GM12878 (cell line): ENCODE results near the gene HTR6. TPM values are rescaled to one million over a fixed set of nuclear protein-coding genes. Genes with fewer than 3 reads are reported as not detected.

ENCODE experiments used
- ATAC-seq: fragments of 200-7000 bp; cut with Tn5 transposase; 3 replicates; pipeline ENCODE4 v1.9.1; 2020; ENCODE audit warnings: mild to moderate bottlenecking, moderate library complexity
- BruUV-seq: library from RNA; stranded (reverse); fragments of 400-500 nt; replicated peaks from 2 replicates; lab custom pipeline; 2021; lab: Mats Ljungman, UMichigan
- CTCF ChIA-PET: fragments of 300-600 bp; sonication (Branson Sonifier 250); formaldehyde crosslinking; extraction: SDS; loops from one replicate; lab custom pipeline; 2021; ENCODE audit warnings: inconsistent platforms; lab: Yijun Ruan, JAX
- POLR2A ChIA-PET: fragments of 350-600 bp; formaldehyde crosslinking; extraction: SDS; loops from one replicate; lab custom pipeline; 2021; ENCODE audit warnings: inconsistent platforms; lab: Charles Lee
- RAD21 ChIA-PET: fragments of 300-600 bp; sonication (Branson Sonifier 250); formaldehyde crosslinking; loops from one replicate; lab custom pipeline; 2023; ENCODE audit warnings: antibody characterized with exemption; ENCODE audit not compliant: unreplicated experiment; lab: Charles Lee
- SMC1A ChIA-PET: fragments of 300-600 bp; sonication (Branson Sonifier 250); formaldehyde crosslinking; loops from one replicate; lab custom pipeline; 2023; ENCODE audit not compliant: unreplicated experiment, uncharacterized antibody; lab: Charles Lee
- DNase-seq: peaks from one replicate; pipeline ENCODE4 v3.0.0-alpha.2; 2011; ENCODE audit warnings: low read depth, low spot score
- FAIRE-seq: peaks from 3 replicates; lab custom pipeline; 2011; peaks lifted over from hg19 to GRCh38; lab: Jason Lieb, UNC
- H2AFZ ChIP-seq: 2 replicates; pipeline ENCODE4 v1.6.0; 2011; ENCODE audit warnings: low read depth, low read length, control low read depth; ENCODE audit not compliant: control insufficient read depth
- H3K27ac ChIP-seq: 2 replicates; pipeline ENCODE4 v1.5.1; 2011; ENCODE audit warnings: control low read depth; ENCODE audit not compliant: control insufficient read depth, insufficient read depth
- H3K27me3 ChIP-seq, 2 experiments: replicated peaks in 1 of 2; 2 replicates each; pipeline versions ENCODE4 v1.6.0 to v1.6.1; 2011; ENCODE audit warnings: low read length in 1 of 2; ENCODE audit not compliant: control insufficient read depth in 2 of 2, insufficient read depth in 2 of 2
- H3K36me3 ChIP-seq, 2 experiments: 2 replicates each; pipeline ENCODE4 v1.5.1; 2011; ENCODE audit warnings: low read length in 1 of 2; ENCODE audit not compliant: control insufficient read depth in 2 of 2, insufficient read depth in 2 of 2
- H3K4me1 ChIP-seq: 2 replicates; pipeline ENCODE4 v1.6.1; 2011; ENCODE audit warnings: mild to moderate bottlenecking, low read length, moderate library complexity, mixed read lengths; ENCODE audit not compliant: control insufficient read depth, insufficient read depth
- H3K4me2 ChIP-seq: 2 replicates; pipeline ENCODE4 v1.6.0; 2011; ENCODE audit warnings: control low read depth; ENCODE audit not compliant: control insufficient read depth, insufficient read depth
- H3K4me3 ChIP-seq: fragments of 200-600 bp; sonication (generic); 2 replicates; pipeline ENCODE4 v1.5.1; 2016
- H3K79me2 ChIP-seq: 2 replicates; pipeline ENCODE4 v1.6.0; 2011; ENCODE audit warnings: low read length; ENCODE audit not compliant: control insufficient read depth, insufficient read depth
- H3K9ac ChIP-seq: 2 replicates; pipeline ENCODE4 v1.8.0; 2011; ENCODE audit warnings: low read length, control low read depth, mixed read lengths; ENCODE audit not compliant: control insufficient read depth, insufficient read depth
- H3K9me3 ChIP-seq: replicated peaks from 3 replicates; pipeline ENCODE4 v1.5.1; 2011; ENCODE audit warnings: mild to moderate bottlenecking, low read length; ENCODE audit not compliant: control insufficient read depth, insufficient read depth
- H4K20me1 ChIP-seq: 2 replicates; pipeline ENCODE4 v1.6.0; 2011; ENCODE audit not compliant: control insufficient read depth, insufficient read depth
- BHLHE40 ChIP-seq, 2 experiments: fragments of 450-650 bp in 1 of 2; IDR thresholded peaks; 2 replicates each; pipeline ENCODE4 v1.6.1; 2011 to 2017; ENCODE audit warnings: low read depth in 2 of 2, borderline replicate concordance in 1 of 2, improper control_type of control experiment in 1 of 2, low read length in 1 of 2, mild to moderate bottlenecking in 1 of 2
- IKZF1 ChIP-seq: fragments of 450-650 bp; conservative IDR thresholded peaks from 2 replicates; pipeline ENCODE4 v1.6.1; 2017; ENCODE audit warnings: antibody characterized with exemption, mild to moderate bottlenecking
- NRF1 ChIP-seq: conservative IDR thresholded peaks from 2 replicates; pipeline ENCODE4 v1.6.1; 2011; ENCODE audit warnings: mild to moderate bottlenecking, low read depth, low read length, improper control_type of control experiment
- POU2F2 ChIP-seq: IDR thresholded peaks from 3 replicates; pipeline ENCODE4 v1.6.1; 2011; ENCODE audit warnings: low read depth, mild to moderate bottlenecking, low read length, borderline replicate concordance
- RAD21 ChIP-seq: IDR thresholded peaks from 2 replicates; pipeline ENCODE4 v1.6.1; 2011; ENCODE audit warnings: mild to moderate bottlenecking, low read depth, low read length, moderate library complexity; ENCODE audit not compliant: insufficient read depth
- SMC3 ChIP-seq: IDR thresholded peaks from 2 replicates; pipeline ENCODE4 v1.6.1; 2011; ENCODE audit warnings: low read length, improper control_type of control experiment, borderline replicate concordance
- SREBF1 ChIP-seq: IDR thresholded peaks from 2 replicates; pipeline ENCODE4 v1.6.1; 2012; ENCODE audit warnings: mild to moderate bottlenecking, low read length
- TCF7 ChIP-seq: IDR thresholded peaks from 2 replicates; pipeline ENCODE4 v1.6.1; 2014; ENCODE audit warnings: antibody characterized with exemption, borderline replicate concordance
- USF2 ChIP-seq: IDR thresholded peaks from 2 replicates; pipeline ENCODE4 v1.6.1; 2011; ENCODE audit warnings: low read depth, low read length, improper control_type of control experiment, borderline replicate concordance
- WGBS: methylation state at CpG from one replicate; pipeline ENCODE4 v1.1.6; 2016; ENCODE audit warnings: low lambda C conversion rate; ENCODE audit not compliant: insufficient replicate concordance, insufficient coverage; ENCODE audit errors: missing lambda C conversion rate; 5-methylcytosine and 5-hydroxymethylcytosine counted together
- in situ Hi-C: fragments of 300-500 bp; cut with MboI; formaldehyde crosslinking; loops from 9 replicates; pipeline ENCODE4 v1.14.3; 2018; ENCODE audit warnings: mixed read lengths
- intact Hi-C: fragments of 100-400 bp; cut with micrococcal nuclease; formaldehyde crosslinking; loops from one replicate; pipeline ENCODE4 v1.14.2; 2022; ENCODE audit not compliant: unreplicated experiment
- polyA plus RNA-seq, 11 experiments: library from polyadenylated mRNA; depleted of rRNA in 4 of 11; unstranded in 6 of 11; stranded (reverse) in 5 of 11; fragments of >200 nt; fragmentation: Nextera tagmentation in 4 of 11; fragmentation: Illumina TruSeq in 1 of 11; extraction: Ambion mirVana in 4 of 11; extraction: Trizol in 1 of 11; gene quantifications; 1 replicate in 1 of 11; 2 replicates in 10 of 11; pipeline versions ENCODE4 v1.2.1 to v1.2.3, GENCODE V29; 2011 to 2016; ENCODE audit warnings: inconsistent platforms in 2 of 11, missing spikeins in 2 of 11, low read depth in 1 of 11
- total RNA-seq, 4 experiments: library from RNA; depleted of rRNA in 3 of 4; stranded (reverse); fragments of >200 nt in 3 of 4; fragmentation: Illumina TruSeq in 1 of 4; extraction: Trizol in 1 of 4; gene quantifications; 2 replicates each; pipeline versions ENCODE4 v1.2.1 to v1.2.3, GENCODE V29; 2013 to 2021

HTR6 gene
- total and polyA plus RNA-seq, 10 of the 15 experiments (the other 5 are each of a cell fraction or from before 2014, with no cell fraction given) = 0.03 to 5.3 (median 1.7) TPM; not detected in 2

- ChIA-PET RAD21 (interaction anchor here (0.6 to 1.6 kb wide), 7 partner anchors 171 to 403 kb away, joined by 3 to 5 read pairs (median 3); partner anchors contain the start of genes EMC1 and MRTO4), POLR2A (interaction anchor here (0.7 kb wide), 1 partner anchor 520 kb away, joined by 5 read pairs; no protein-coding TSS in a partner anchor), CTCF (interaction anchor here (0.5 to 1.6 kb wide), 33 partner anchors 8 to 481 kb away, joined by 3 to 7 read pairs (median 4); partner anchors contain the start of genes AKR7A2 and SLC66A1), SMC1A (interaction anchor here (0.6 to 1.4 kb wide), 6 partner anchors 14 to 727 kb away, joined by 3 to 5 read pairs (median 3); no protein-coding TSS in a partner anchor)
- DNase-seq = no peak
- H3K4me2 ChIP-seq = no peak overlapping the region
- BruUV-seq = no TSS peak
- H3K4me3 ChIP-seq = no peak overlapping the region
- intact Hi-C loops = loop anchor here (5.0 to 10.0 kb wide), 3 partner anchors 167 to 402 kb away; partner anchors contain the start of genes AKR7A2, CAPZB, EMC1 and MRTO4
- no peak overlapping the region for H3K27ac ChIP-seq
- in situ Hi-C loops = no loop called here
- no peak for TF ChIP-seq USF2
- no peak for TF ChIP-seq SMC3
- no peak for TF ChIP-seq BHLHE40 (IDR thresholded peaks at IDR 0.05; ENCODE audit: borderline replicate concordance in 1 of 2, low read depth in 2 of 2, low read length in 1 of 2)
- TF ChIP-seq NRF1 = no peak
- no peak for TF ChIP-seq RAD21
- TF ChIP-seq TCF7 = no peak
- TF ChIP-seq SREBF1 = no peak
- TF ChIP-seq IKZF1 = no peak
- TF ChIP-seq POU2F2 = no peak
- H2AFZ ChIP-seq = no peak overlapping the region
- H3K9me3 ChIP-seq = no peaks in the 10 kb centered on the region
- 93% methylated on average over 5 of the region's 5 CpGs for WGBS
- ATAC-seq = no peak
- FAIRE-seq = no peak
- no peaks in the 10 kb centered on the region for H3K79me2 ChIP-seq
- H3K27me3 ChIP-seq = no peaks in the 10 kb centered on the region; a peak in 1 of 4 replicates
- no peak overlapping the region for H3K9ac ChIP-seq
- no peaks in the 10 kb centered on the region for H4K20me1 ChIP-seq
- H3K36me3 ChIP-seq = no peaks in the 10 kb centered on the region
- H3K4me1 ChIP-seq = no peaks in the 10 kb centered on the region
Observed at GRCh38 chr1:19654386-19654785, 10.3 kb upstream of the HTR6 start.
